Measurements from ENCODE around the gene TUFT1.
"Not testable (repeated sequence)": the region's sequence is repeated elsewhere in the genome, so short reads cannot be mapped to it uniquely, and the experiment has no call there.

TUFT1 gene

DNA sequence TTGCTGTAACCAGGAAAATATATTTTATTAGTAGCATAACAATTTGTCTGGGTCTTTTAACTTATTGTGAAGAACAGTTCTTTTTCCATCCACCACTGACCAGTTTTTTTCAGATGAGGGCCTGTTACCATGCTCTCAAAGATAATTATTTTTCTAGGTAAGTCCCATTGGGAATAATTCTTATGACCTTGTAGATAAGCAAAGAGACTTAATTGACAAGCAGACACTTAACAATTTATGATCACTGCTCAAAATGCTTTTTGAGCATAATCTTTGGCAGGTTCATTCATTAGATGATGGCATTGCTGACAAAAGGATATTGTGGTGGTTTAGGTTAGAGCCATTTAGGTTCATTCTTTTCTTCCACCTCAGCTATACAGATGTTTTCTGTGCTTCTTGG lies 78.4 kb downstream of the TUFT1 start (continued):
- TF ChIP-seq, protein P1, sequence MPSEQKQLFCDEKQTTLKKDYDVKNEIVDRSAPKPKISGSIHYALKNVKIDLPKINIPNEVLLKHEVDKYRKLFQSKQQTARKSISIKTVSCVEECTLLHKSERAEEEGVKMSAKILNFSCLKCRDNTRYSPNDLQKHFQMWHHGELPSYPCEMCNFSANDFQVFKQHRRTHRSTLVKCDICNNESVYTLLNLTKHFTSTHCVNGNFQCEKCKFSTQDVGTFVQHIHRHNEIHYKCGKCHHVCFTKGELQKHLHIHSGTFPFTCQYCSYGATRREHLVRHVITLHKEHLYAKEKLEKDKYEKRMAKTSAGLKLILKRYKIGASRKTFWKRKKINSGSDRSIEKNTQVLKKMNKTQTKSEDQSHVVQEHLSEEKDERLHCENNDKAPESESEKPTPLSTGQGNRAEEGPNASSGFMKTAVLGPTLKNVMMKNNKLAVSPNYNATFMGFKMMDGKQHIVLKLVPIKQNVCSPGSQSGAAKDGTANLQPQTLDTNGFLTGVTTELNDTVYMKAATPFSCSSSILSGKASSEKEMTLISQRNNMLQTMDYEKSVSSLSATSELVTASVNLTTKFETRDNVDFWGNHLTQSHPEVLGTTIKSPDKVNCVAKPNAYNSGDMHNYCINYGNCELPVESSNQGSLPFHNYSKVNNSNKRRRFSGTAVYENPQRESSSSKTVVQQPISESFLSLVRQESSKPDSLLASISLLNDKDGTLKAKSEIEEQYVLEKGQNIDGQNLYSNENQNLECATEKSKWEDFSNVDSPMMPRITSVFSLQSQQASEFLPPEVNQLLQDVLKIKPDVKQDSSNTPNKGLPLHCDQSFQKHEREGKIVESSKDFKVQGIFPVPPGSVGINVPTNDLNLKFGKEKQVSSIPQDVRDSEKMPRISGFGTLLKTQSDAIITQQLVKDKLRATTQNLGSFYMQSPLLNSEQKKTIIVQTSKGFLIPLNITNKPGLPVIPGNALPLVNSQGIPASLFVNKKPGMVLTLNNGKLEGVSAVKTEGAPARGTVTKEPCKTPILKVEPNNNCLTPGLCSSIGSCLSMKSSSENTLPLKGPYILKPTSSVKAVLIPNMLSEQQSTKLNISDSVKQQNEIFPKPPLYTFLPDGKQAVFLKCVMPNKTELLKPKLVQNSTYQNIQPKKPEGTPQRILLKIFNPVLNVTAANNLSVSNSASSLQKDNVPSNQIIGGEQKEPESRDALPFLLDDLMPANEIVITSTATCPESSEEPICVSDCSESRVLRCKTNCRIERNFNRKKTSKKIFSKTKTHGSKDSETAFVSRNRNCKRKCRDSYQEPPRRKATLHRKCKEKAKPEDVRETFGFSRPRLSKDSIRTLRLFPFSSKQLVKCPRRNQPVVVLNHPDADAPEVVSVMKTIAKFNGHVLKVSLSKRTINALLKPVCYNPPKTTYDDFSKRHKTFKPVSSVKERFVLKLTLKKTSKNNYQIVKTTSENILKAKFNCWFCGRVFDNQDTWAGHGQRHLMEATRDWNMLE (tag by site-specific recombination; conservative IDR thresholded peaks at IDR 0.05; ENCODE audit: low read depth), result no peak
- TF ChIP-seq ZNF174 (tag by site-specific recombination; IDR thresholded peaks at IDR 0.05) (no peak), OSR2 (tag by site-specific recombination; IDR thresholded peaks at IDR 0.05) (peak; percentile 72; the same call in 1 of the 2 replicates)

DNA sequence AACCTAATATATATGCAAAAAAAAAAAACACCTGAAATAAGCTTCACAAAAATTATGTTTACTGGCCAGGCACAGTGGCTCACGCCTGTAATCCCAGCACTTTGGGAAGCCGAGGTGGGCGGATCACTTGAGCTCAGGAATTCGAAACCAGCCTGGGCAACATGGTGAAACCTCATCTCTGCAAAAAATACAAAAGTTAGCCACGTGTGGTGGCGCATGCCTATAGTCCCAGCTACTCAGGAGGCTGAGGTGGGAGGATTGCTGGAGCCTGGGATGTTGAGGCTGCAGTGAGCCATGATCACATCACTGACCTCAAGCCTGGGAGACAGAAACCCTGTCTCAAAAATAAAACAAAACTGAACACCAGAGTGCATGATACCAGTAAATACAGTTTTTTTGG lies 78.9 kb downstream of the TUFT1 start:
- Histone ChIP-seq H3K27ac (ENCODE audit: extremely low read depth, low read depth, low read length) (peak overlapping the region; percentile 45; the same call in 1 of the 2 replicates), H3K4me1 (ENCODE audit: control insufficient read depth, insufficient read depth, low read length) (peaks cover 36% of the 10 kb centered on the region)
- ChIA-PET POLR2A (interaction anchor here (0.6 to 1.3 kb wide), 5 partner anchors 18 to 111 kb away, joined by 3 to 6 read pairs (median 6); partner anchors contain the start of gene TUFT1), CTCF (interaction anchor here (0.7 to 0.9 kb wide), 2 partner anchors 22 to 61 kb away, joined by 3 read pairs; no protein-coding TSS in a partner anchor)
- TF ChIP-seq ZFHX2 (tag by site-specific recombination; conservative IDR thresholded peaks at IDR 0.05) (peak; percentile 54), PRDM10 (tag by site-specific recombination; IDR thresholded peaks at IDR 0.05) (0 out of 2 replicates have a peak, but pooled peaks have one; percentile 20), KLF9 (tag by site-specific recombination; IDR thresholded peaks at IDR 0.05; ENCODE audit: low read depth) (peak; percentile 38; the same call in 1 of the 2 replicates), GLIS1 (tag by site-specific recombination; IDR thresholded peaks at IDR 0.05) (peak; percentile 26; the same call in 1 of the 2 replicates), EGR2 (tag by site-specific recombination; IDR thresholded peaks at IDR 0.05; ENCODE audit: low read depth) (peak; percentile 44; the same call in 1 of the 2 replicates), INSM2 (tag by site-specific recombination; IDR thresholded peaks at IDR 0.05) (peak; percentile 87)
- not testable (repeated sequence) for H3K36me3 ChIP-seq (ENCODE audit: control insufficient read depth in 2 of 2, insufficient read depth in 1 of 2, low read length in 2 of 2); H3K9me3 ChIP-seq (ENCODE audit: control insufficient read depth, insufficient read depth, low read depth, low read length); H3K4me3 ChIP-seq (ENCODE audit: low read depth, low read length)

DNA sequence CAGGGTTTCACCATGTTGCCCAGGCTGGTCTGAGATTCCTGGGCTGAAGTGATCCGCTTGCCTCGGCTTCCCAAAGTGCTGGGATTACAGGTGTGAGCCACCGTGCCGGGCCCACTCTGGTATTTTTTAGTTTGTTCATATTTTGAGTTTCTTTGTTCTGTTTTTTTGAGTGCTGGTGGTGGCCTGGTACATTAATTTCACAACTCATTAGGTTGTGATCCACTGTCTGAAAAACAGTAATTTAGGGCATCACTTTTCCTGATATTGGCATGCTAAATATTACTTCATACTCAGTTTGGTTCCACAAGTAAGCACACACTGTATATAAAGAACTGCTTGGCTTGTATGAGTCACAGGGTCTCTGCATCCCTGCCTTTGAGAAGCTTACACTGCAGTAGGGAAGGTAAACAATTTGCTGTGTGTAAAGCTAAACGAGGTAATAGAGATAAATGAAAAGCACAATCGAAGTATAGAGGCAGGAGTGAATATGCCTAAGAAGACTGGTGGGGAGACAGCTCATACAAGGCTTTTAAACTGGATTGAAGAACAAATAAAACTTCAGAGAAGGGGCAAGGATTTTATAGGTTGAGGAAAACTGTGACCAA lies 79.5 kb downstream of the TUFT1 start:
- ChIA-PET CTCF (interaction anchor here (0.9 to 1.0 kb wide), 2 partner anchors 25 to 175 kb away, joined by 3 to 4 read pairs; no protein-coding TSS in a partner anchor), POLR2A (interaction anchor here (0.6 to 1.3 kb wide), 9 partner anchors 8 to 134 kb away, joined by 3 to 8 read pairs (median 3); partner anchors contain the start of genes SNX27 and TUFT1)
- H3K27ac ChIP-seq (ENCODE audit: extremely low read depth, low read depth, low read length), result peak overlapping the region; percentile 45; the same call in 1 of the 2 replicates
- peaks cover 0 to 7% of the 10 kb centered on the region in 2 experiments; a peak in 2 of 3 replicates for H3K36me3 ChIP-seq (ENCODE audit: control insufficient read depth in 2 of 2, insufficient read depth in 1 of 2, low read length in 2 of 2)
- no peaks in the 10 kb centered on the region for H3K9me3 ChIP-seq (ENCODE audit: control insufficient read depth, insufficient read depth, low read depth, low read length)
- H3K4me3 ChIP-seq (ENCODE audit: low read depth, low read length), result no peak overlapping the region
- peaks cover 36% of the 10 kb centered on the region for H3K4me1 ChIP-seq (ENCODE audit: control insufficient read depth, insufficient read depth, low read length)
- TF ChIP-seq ZNF549 (tag by site-specific recombination; IDR thresholded peaks at IDR 0.05) (no peak), ZBTB21 (tag by site-specific recombination; IDR thresholded peaks at IDR 0.05) (no peak), ZNF548 (tag by site-specific recombination; IDR thresholded peaks at IDR 0.05) (no peak), ZEB2 (tag by site-specific recombination; IDR thresholded peaks at IDR 0.05) (no peak), ZBTB48 (tag by site-specific recombination; IDR thresholded peaks at IDR 0.05) (peak; percentile 81; the same call in 1 of the 2 replicates), SCRT2 (tag by site-specific recombination; IDR thresholded peaks at IDR 0.05) (peak; percentile 53; the same call in 1 of the 2 replicates), ZNF660 (tag by site-specific recombination; IDR thresholded peaks at IDR 0.05) (peak; percentile 55; the same call in 1 of the 2 replicates), INSM2 (tag by site-specific recombination; IDR thresholded peaks at IDR 0.05) (0 out of 2 replicates have a peak, but pooled peaks have one; percentile 21), OSR2 (tag by site-specific recombination; IDR thresholded peaks at IDR 0.05) (peak; percentile 62), ZNF362 (tag by site-specific recombination; IDR thresholded peaks at IDR 0.05) (no peak), ZNF423 (tag by site-specific recombination; IDR thresholded peaks at IDR 0.05) (no peak)
